Stimulated activated CD8-positive, alpha-beta memory T cell treated with anti-CD3 and anti-CD28 coated beads, Interleukin-4, amount 100 ng/mL, for 48 hours (primary cell): ENCODE measurements around the gene FBXL13.
"Not testable (repeated sequence)": the region's sequence is repeated elsewhere in the genome, so short reads cannot be mapped to it uniquely, and the experiment has no call there.

Source experiments
- DNase-seq: peaks from one replicate; pipeline ENCODE4 v3.0.0-alpha.2; 2020

The FBXL13 gene

DNA sequence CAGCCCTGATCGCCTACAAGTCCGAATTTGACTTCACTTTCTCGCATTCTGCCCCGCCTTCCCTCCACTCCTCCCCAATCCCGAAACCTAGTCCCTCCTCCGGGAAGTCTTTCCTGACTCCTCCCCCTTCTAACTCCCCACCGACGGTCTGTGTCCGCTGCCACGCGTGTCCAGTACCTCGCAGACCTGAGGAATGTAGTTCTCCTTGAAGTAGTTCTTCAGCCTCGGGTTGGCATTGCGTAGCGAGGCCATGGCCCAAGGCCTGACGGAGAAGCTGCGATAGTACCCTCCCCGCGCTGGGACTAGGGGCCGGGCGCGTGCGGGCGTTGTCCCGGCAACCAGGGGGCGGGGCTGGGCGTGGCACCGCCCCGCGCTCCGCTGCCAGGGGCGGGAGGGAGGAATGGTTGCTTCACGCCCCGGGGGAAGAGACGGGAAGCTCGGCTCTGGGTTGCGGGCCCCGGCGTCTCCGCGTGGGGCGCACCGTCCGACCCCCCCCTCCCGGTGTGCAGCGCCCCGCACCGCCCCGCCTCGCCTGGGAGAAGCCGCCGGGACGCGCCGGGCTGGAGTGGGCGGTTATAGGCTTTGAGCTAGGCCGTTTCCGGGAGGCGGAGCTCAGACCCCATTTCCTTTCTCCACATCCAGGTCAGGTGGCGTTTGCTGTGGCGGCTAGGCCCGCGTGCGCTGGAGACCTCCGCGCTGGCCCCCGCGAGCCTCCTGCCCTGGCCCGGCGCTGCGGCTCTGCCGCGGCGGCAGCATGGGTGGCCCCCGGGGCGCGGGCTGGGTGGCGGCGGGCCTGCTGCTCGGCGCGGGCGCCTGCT, at the start of gene FBXL13, which contains the start of gene ARMC10:
TSS of gene FBXL13 (minus strand) at position 278 of the 818 bp plus-strand sequence.
TSS of gene ARMC10 (plus strand) at position 622 of the 818 bp plus-strand sequence. CDS start at position 755, 133 bp downstream.
- peak; percentile 92 for DNase-seq

DNA sequence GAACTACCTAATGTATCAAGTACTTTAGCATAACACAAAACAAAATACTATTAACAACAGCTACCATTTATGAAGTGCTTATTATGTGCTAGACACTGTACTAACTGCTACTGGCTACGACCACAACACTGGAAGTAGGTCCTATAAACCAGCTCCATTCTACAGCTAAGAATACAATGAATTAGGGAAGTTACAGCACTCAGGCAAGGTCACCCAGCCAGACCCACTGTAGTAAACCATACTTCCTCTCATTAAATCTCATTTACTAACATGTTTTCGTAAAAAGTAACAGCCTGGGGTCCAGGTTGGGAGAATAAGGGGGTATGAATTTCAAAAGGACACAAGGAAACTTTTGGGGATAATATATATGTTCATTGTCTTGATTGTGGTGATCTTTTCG, 48.9 kb upstream of the FBXL13 start:
- no peak for DNase-seq

DNA sequence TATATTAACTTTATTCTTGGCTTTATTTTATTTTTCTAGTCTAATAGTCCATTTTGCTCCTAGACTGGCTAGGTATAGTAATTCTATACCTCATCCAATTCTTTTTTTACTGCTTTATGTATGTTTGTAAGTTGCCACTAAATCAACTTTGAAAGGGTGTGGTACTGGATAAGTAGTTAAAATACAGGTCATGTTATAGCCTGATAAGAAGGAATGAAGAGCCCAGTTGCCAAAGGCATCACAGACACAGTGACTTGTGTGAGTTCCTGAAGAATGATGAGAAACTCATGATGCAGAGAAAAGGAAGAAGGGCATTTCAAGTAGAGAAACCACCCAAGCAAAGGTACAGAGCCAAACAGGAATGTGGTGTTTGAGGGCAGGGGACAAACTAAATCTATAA, 47.0 kb upstream of the FBXL13 start:
- no peak for DNase-seq

DNA sequence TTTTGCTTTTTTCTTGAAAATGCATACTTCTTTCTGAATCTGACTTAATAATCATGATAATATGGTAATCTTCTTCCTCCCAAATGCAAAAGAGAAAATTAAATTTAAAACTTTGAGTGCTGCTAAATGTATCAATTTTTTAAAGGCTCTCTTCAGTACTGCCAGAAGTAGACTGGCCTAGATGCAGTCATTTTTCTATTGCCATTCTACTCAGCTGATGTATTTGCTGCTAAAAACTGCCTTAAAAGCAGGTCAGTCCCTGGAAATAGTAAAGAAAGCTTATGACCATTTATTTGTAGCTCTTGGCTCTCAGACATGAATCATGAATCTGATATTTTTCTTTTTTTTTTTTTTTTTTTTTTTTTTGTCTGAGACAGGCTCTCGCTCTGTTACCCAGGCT, 45.8 kb upstream of the FBXL13 start:
- DNase-seq, result no peak

DNA sequence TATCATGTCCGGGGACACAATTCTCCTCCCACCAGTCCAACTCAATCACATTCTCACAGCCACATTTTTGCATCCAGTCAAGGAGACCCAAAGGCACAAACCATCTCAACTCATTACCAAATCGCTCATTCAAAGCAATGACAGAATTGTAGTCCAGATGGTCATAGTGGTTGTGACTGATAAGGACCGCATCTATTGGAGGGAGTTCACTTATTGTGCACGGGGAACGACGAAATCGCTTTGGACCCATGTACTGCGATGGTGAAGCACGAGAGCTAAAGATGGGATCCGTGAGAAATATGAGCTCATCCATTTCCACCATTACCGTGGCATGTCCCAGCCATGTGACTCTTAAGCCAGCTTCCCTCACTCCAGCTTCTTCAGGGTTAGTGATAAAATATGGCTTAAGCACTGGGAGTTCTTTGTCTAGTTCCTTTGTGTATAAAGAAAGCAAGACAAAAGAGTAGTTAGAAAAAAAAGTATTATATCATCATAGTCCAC, 45.2 kb upstream of the FBXL13 start:
- DNase-seq, result no peak

DNA sequence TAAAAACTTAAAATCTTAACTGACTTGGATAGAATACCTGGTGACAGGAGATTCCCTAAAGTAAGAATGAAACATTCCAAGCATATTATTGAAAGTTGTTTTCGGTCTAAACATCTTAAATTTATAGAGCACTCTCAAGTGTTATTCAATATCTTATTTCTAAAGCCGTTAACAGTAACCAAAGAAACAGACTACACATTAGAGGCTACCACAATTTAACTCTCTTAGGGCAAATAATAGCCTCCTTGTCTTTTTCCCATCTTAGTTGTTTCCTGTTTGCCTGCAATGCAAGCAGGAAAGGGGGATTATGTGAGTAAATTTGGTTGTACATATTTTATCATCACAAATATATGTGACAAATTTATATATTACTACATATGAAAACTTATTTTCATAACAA, 42.9 kb upstream of the FBXL13 start:
- no peak for DNase-seq

DNA sequence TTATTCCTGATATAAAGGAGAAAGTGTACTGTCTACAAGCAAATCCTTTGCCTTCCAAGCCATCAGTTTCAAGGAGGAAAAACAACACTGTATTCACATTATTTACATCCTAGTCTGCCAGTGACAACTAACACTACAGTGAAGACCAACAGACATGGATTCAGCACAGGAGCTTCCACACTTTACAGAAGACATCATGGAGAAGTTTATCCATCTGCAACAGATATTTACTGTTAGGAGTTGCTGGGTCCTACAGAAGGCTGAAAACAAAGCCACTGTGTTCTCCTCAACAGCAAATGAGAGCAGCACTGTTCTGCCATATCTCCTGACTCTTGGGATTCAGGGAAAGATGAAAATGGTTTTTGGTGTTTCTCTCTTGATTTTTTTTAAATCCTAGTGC, 42.4 kb upstream of the FBXL13 start:
- DNase-seq, result no peak

DNA sequence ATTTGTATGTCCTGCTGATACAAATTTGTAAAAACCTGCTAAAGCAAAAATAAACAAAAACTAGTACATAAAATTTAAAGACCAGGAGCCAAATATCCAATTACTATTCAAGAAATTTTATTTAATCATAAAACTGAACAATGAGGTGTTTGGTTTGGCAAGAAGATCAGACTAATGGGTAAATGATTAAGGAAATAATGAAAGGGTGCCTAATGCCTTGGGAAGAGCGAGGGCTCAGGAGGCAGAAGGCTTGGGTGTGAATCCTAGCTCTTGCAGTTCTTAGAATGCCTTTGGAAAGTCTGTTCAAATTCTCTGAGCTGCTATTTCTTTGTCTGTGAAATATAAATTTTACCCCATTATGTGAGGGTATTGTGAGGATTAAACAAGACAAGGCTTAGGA, 41.9 kb upstream of the FBXL13 start:
- no peak for DNase-seq

DNA sequence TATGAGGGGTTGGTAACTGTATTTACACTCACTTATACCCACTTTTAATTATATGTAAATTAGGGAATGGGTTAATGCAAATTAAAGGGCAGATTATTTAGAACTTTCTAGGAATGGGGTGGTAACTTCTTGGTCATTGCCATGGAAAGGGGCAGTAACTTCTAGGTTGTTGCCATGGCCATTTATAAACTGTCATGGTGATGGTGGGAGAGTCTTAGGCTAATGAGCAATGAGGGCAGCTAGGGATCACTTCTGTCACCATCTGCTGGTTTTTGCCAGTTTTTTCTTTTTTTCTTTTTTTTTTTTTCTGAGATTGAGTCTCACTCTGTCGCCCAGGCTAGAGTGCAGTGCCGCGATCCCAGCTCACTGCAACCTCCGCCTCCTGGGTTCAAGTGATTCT, 41.2 kb upstream of the FBXL13 start:
- DNase-seq, result no peak

DNA sequence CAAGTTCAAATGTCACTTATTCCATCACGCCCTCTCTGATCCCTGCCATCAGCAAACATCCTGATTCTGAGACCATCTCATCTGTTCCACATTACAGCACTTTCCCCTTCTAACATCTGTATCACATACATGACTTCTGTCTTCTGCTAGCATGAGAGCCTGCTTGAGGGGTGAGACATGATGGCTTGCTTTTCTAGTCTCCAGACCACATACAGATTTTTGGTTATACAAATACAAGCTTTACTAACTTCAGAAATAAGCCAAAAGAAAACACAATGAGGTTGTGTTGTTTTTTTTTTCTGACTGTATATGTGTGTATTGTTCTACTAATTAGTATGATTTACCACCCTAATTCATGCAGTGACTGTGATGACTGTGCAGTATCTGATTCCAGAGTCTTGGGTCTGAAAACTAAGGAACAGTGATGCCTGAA, 40.0 kb upstream of the FBXL13 start:
- DNase-seq, result no peak

DNA sequence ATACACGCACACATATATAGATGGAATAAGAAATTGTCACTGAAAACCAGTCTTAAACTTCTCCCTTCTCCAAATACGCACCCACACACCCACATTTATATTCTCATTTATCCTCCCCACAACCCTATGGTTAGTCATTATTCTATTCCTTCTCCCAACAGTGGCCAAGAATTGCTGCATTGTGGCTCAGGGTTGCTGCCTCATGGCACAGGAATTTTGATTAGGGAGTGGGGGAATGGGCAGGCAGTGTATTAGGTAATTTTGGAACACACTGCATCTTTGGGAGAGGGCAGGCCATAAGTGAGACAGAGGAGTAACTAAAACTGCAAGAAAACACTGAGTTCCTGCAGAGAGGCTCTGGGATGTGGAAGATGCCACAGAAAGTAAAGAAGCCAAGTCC, 38.6 kb upstream of the FBXL13 start:
- no peak for DNase-seq

DNA sequence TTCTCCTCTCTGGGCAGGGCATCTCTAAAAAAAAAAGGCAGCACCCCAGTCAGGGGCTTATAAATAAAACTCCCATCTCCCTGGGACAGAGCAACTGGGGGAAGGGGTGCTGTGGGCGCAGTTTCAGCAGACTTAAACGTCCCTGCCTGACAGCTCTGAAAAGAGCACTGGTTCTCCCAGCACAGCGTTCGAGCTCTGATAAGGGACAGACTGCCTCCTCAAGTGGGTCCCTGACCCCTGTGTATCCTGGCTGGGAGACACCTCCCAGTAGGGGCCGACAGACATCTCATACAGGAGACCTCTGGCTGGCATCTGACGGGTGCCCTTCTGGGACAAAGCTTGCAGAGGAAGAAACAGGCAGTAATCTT, 32.1 kb upstream of the FBXL13 start:
- DNase-seq, result not testable (repeated sequence)

DNA sequence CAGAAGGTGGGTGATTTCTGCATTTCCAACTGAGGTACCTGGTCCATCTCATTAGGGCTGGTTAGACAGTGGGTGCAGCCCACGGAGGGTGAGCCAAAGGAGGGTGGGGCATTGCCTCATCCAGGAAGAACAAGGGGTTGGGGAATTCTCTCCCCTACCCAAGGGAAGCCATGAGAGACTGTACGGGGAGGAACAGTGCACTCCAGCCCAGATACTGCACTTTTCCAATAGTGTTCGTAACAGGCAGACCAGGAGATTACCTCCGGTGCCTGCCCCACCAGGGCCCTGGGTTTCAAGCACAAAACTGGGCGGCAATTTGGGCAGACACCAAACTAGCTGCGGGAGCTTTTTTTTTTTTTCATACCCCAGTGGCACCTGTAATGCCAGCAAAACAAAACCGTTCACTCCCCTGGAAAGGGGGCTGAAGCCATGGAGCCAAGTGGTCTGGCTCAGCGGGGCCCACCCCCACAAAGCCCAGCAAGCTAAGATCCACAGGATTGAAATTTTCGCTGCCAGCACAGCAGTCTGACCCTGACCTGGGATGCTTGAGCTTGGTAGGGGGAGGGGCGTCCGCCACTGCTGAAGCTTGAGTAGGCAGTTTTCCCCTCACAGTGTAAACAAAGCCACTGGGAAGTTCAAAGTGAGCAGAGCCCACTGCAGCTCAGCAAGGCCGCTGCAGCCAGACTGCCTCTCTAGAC, 31.6 kb upstream of the FBXL13 start:
- DNase-seq, result no peak

DNA sequence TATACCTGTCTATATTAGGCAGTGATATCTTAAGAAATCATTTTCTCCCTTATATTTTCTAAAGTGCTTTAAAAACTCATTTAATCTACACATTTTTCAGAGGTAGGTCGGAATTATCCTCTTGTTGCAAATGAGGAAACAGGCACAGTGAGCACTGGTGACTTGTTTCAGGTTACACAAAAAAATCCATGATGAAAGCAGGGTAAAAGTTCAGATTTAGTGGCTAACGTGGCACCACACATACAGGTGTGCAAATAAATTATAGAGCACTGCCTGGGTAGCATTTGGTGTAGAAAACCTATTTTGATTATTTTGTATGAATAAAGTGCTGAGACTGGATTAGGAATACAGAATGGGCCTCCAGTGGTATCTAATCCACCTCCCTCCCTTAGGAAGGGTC, 26.9 kb upstream of the FBXL13 start:
- DNase-seq, result no peak

DNA sequence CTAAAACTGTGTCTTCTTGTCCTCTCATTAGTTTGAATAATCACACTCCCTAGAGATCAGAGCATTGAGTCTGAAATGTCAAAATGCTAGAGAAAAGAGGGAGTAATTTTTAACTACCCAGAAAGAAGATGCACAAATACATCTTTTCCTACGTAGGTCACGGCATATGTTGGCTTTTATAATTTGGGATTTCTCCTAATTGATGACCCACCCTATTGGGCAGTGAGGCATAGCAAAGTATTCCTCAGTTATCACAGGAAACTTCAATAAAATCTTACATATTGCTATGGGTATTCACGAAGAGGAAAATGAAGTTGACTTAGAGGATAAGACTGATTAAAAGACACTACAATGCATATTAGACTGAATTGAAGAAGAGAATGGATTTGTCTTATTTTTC, 25.8 kb upstream of the FBXL13 start:
- no peak for DNase-seq

DNA sequence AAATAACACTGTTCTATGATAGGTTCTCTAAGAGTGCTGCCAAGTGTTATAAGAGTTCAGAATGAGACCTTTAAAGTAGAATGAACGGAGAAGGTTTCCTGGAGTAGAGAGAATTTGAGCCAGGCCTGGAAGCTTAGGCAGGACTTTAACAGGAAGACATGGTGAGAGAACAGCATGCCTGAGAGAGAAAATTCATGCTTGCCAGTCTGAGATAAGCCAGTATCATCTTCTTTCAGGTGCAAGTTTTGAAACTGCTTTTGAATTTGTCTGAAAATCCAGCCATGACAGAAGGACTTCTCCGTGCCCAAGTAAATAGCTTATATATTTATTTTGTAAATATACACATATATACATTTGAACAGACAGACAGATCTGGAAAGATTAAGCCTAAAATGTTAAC, 22.4 kb upstream of the FBXL13 start:
- no peak for DNase-seq

DNA sequence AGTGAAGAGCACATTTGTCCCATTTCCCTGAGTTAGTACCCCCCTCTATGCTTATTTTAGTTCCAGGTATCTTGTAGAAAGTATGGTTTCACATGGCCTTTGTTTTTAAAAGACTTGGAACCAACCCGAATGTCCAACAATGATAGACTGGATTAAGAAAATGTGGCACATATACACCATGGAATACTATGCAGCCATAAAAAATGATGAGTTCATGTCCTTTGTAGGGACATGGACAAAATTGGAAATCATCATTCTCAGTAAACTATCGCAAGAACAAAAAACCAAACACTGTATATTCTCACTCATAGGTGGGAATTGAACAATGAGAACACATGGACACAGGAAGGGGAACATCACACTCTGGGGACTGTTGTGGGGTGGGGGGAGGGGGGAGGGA, 21.0 kb upstream of the FBXL13 start:
- not testable (repeated sequence) for DNase-seq

DNA sequence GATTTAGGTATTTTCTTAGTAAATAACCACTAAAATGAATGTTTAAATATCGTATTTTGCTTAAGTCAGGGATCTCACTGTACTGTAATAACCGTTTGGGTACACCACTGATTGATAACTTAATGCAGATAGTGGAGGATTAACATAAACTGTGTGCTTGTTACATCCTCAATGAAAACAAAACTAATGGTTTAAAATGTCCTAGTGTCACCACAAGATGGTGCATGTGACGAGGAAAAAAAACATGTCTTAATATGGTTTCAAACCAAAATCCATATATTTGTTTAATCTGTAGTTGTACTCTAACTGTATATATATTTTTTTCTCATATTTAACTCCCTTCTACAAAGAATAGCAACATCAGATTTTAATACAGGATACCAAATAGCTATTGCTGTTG, 19.5 kb upstream of the FBXL13 start:
- DNase-seq, result no peak

DNA sequence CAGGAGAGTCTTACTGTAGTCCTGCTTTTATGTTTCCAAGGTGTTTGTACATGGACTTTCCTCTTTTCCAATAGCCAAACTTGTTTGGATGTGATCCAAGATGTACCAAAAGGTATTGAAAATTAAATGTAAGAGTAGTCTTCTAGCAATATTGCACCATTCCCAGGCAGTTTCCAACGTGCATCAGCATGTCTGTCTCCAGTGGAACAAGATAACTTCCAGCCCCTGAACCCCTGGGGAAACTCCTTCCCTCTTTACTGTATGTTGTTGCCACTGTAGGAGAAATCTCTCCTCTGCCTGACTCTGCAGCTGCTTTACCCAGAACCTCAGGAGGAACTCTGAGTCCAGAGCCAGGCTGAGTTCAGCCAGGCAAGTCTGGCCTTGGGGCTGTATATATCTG, 18.8 kb upstream of the FBXL13 start:
- no peak for DNase-seq

DNA sequence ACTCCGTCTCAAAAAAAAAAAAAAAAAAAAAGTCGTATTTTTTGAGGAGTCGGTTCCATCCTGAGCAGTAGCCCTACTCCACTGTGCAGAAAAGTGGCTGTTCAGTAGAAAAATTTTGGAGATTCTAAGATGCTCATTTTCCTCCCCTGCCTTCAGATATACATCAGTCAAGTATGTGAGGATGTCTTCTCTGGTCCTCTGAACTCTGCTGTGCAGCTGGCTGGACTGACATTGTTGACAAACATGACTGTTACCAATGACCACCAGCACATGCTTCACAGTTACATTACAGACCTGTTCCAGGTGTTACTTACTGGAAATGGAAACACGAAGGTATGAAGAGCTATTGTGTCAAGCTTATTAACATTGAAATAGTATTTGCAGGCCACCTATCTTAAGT, 17.7 kb upstream of the FBXL13 start:
- not testable (repeated sequence) for DNase-seq

DNA sequence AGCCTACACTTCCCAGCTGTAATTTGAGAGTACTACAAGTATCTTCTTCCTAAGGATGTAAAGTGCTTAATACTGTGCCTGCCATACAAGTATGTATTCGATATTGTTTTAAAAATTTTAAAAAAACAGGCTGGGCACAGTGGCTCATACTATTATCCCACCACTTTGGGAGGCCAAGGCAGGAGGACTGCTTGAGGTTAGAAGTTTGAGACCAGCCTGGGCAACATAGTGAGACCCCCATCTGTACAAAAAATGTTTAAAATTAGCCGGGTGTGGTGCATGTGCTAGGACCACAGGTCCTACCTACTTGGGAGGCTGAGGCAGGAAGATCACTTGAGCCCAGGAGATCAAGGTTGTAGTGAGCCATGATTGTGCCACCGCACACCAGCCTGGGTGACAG, 8.6 kb upstream of the FBXL13 start:
- no peak for DNase-seq

DNA sequence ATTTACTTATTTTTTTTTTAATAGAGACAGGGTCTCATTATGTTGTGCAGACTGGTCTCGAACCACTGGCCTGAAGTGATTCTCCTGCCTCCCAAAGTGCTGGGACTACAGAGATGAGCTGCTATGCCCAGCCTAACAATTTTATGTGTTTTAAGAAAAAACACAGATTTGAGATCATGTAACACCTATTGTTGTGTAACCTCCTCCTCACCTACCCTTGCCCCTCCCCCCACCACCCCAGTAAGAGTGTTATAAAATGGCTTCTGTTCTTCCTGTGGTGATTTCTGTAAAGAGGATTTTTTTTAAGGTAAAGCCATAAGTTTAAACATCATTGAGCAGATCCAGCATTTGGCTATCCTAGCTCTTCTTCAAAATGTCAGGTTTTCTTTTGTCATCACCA, 7.9 kb upstream of the FBXL13 start:
- DNase-seq, result no peak

DNA sequence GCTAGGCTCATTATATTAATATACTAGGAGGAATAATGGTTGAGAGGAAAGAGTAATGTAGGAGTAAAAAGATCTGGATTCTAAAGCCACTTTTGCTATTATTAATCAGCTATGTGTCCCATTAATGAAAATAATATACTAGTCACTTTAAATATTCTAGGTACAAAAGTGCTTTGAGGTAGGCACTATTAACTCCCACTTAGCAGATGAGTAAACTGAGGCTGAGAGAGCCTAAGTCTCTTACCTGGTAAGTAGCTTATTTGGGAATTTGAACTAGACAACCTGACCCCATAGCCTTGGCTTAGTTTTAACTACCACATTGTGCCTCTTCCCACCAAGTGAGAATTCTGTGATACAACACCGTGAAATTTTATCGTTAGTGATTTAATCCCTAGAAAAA, 6.3 kb upstream of the FBXL13 start:
- no peak for DNase-seq

DNA sequence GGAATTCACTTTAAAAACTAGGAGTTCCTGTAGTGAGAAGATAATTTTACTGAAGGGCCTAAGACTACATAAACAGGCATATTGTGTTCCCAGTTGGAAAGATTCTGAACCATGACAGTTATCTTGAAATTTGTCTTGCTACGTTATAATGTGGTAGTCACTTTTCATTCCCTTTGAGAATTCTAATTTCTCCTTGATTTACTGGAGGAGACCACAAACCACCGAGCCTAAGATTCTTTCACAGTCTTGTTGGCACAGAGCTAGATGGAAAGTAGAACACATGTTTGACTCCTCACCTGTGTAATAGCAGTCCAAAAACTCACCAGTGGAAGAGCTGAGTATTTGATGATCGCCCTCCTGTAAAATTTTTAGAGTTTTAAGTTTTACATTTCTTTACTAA, 5.2 kb upstream of the FBXL13 start:
- no peak for DNase-seq
